HEK293 (cell line): ENCODE results near the gene EBNA1BP2.

Experiments used
- HOXC10 ChIP-seq: sonication (generic); formaldehyde crosslinking; IDR thresholded peaks from 2 replicates; pipeline ENCODE4 v1.8.1; 2023; ENCODE audit warnings: mild to moderate bottlenecking, missing genetic modification reagents
- KLF1 ChIP-seq: fragments of 450-650 bp; formaldehyde crosslinking; IDR thresholded peaks from 2 replicates; pipeline ENCODE4 v1.5.1; 2016; ENCODE audit warnings: missing biosample characterization, missing genetic modification characterization
- KLF10 ChIP-seq: fragments of 450-650 bp; IDR thresholded peaks from 2 replicates; pipeline ENCODE4 v1.5.1; 2018; ENCODE audit warnings: missing biosample characterization, mild to moderate bottlenecking, missing genetic modification characterization
- MEIS1 ChIP-seq: sonication (generic); formaldehyde crosslinking; IDR thresholded peaks from 2 replicates; pipeline ENCODE4 v1.8.1; 2022; ENCODE audit warnings: missing genetic modification reagents, mild to moderate bottlenecking, borderline replicate concordance
- SCRT1 ChIP-seq: fragments of 450-650 bp; formaldehyde crosslinking; IDR thresholded peaks from 2 replicates; pipeline ENCODE4 v1.5.1; 2016; ENCODE audit warnings: missing biosample characterization, missing genetic modification characterization, borderline replicate concordance
- SP7 ChIP-seq: fragments of 450-650 bp; formaldehyde crosslinking; IDR thresholded peaks from 2 replicates; pipeline ENCODE4 v1.5.1; 2016; ENCODE audit warnings: missing biosample characterization, missing genetic modification characterization
- ZBTB21 ChIP-seq: fragments of 450-650 bp; formaldehyde crosslinking; IDR thresholded peaks from 2 replicates; pipeline ENCODE4 v1.5.1; 2017; ENCODE audit warnings: missing biosample characterization, missing genetic modification characterization
- ZBTB7A ChIP-seq: fragments of 450-650 bp; formaldehyde crosslinking; IDR thresholded peaks from 2 replicates; pipeline ENCODE4 v1.5.1; 2016; ENCODE audit warnings: low read depth, missing biosample characterization, missing genetic modification characterization
- ZEB2 ChIP-seq: fragments of 450-650 bp; formaldehyde crosslinking; IDR thresholded peaks from 2 replicates; pipeline ENCODE4 v1.5.1; 2016; ENCODE audit warnings: missing biosample characterization, missing genetic modification characterization
- ZFP69B ChIP-seq: fragments of 450-650 bp; formaldehyde crosslinking; IDR thresholded peaks from 2 replicates; pipeline ENCODE4 v1.5.1; 2016; ENCODE audit warnings: missing biosample characterization, missing genetic modification characterization
- ZNF184 ChIP-seq: fragments of 450-650 bp; IDR thresholded peaks from 2 replicates; pipeline ENCODE4 v1.5.1; 2018; ENCODE audit warnings: missing biosample characterization, mild to moderate bottlenecking, missing genetic modification characterization
- ZNF221 ChIP-seq: fragments of 450-650 bp; formaldehyde crosslinking; IDR thresholded peaks from 2 replicates; pipeline ENCODE4 v1.5.1; 2017; ENCODE audit warnings: missing biosample characterization, missing genetic modification characterization, borderline replicate concordance
- ZNF274 ChIP-seq, 2 experiments: fragments of 200-500 bp in 1 of 2; fragments of 450-650 bp in 1 of 2; sonication (Bioruptor generic) in 1 of 2; formaldehyde crosslinking in 1 of 2; IDR thresholded peaks; 2 replicates each; pipeline versions ENCODE4 v1.5.1 to v1.6.1; 2014 to 2016; ENCODE audit warnings: borderline replicate concordance in 1 of 2, inconsistent platforms in 1 of 2, low read length in 1 of 2, missing biosample characterization in 1 of 2, missing genetic modification characterization in 1 of 2
- ZNF416 ChIP-seq: fragments of 450-650 bp; formaldehyde crosslinking; IDR thresholded peaks from 2 replicates; pipeline ENCODE4 v1.5.1; 2016; ENCODE audit warnings: missing biosample characterization, missing genetic modification characterization
- ZNF426 ChIP-seq: fragments of 450-650 bp; formaldehyde crosslinking; IDR thresholded peaks from 2 replicates; pipeline ENCODE4 v1.5.1; 2017; ENCODE audit warnings: missing biosample characterization, missing genetic modification characterization, mild to moderate bottlenecking, inconsistent platforms, moderate library complexity
- ZNF48 ChIP-seq: fragments of 450-650 bp; formaldehyde crosslinking; IDR thresholded peaks from 2 replicates; pipeline ENCODE4 v1.5.1; 2016; ENCODE audit warnings: missing biosample characterization, missing genetic modification characterization
- ZNF555 ChIP-seq: fragments of 450-650 bp; formaldehyde crosslinking; conservative IDR thresholded peaks from 2 replicates; pipeline ENCODE4 v1.5.1; 2017; ENCODE audit warnings: missing biosample characterization, mild to moderate bottlenecking, missing genetic modification characterization, inconsistent platforms
- ZNF677 ChIP-seq: fragments of 450-650 bp; IDR thresholded peaks from 2 replicates; pipeline ENCODE4 v1.5.0; 2018; ENCODE audit warnings: missing biosample characterization, mild to moderate bottlenecking, missing genetic modification characterization, moderate library complexity
- ZNF76 ChIP-seq: fragments of 450-650 bp; formaldehyde crosslinking; IDR thresholded peaks from 2 replicates; pipeline ENCODE4; 2016; ENCODE audit warnings: low read depth, missing biosample characterization, missing genetic modification characterization, borderline replicate concordance
- ZNF776 ChIP-seq: fragments of 450-650 bp; formaldehyde crosslinking; IDR thresholded peaks from 2 replicates; pipeline ENCODE4 v1.5.0; 2017; ENCODE audit warnings: missing biosample characterization, missing genetic modification characterization, borderline replicate concordance
- ZNF777 ChIP-seq: fragments of 450-650 bp; formaldehyde crosslinking; IDR thresholded peaks from 2 replicates; pipeline ENCODE4 v1.5.1; 2017; ENCODE audit warnings: missing biosample characterization, missing genetic modification characterization, borderline replicate concordance
- TF ChIP-seq, protein P1 (sequence below): fragments of 450-650 bp; formaldehyde crosslinking; IDR thresholded peaks from 2 replicates; pipeline ENCODE4 v1.5.1; 2016; ENCODE audit warnings: missing biosample characterization, missing genetic modification characterization
- TF ChIP-seq, protein P2 (sequence below): fragments of 450-650 bp; formaldehyde crosslinking; IDR thresholded peaks from 2 replicates; pipeline ENCODE4 v1.5.1; 2016; ENCODE audit warnings: missing biosample characterization, missing genetic modification characterization
- TF ChIP-seq, protein P3 (sequence below): fragments of 450-650 bp; formaldehyde crosslinking; IDR thresholded peaks from 2 replicates; pipeline ENCODE4 v1.5.1; 2017; ENCODE audit warnings: missing biosample characterization, missing genetic modification characterization
- TF ChIP-seq, protein P4 (sequence below): fragments of 450-650 bp; formaldehyde crosslinking; IDR thresholded peaks from 2 replicates; pipeline ENCODE4 v1.5.1; 2016; ENCODE audit warnings: missing biosample characterization, missing genetic modification characterization
- TF ChIP-seq, protein P5 (sequence below): fragments of 450-650 bp; formaldehyde crosslinking; IDR thresholded peaks from 2 replicates; pipeline ENCODE4 v1.5.1; 2016; ENCODE audit warnings: missing biosample characterization, missing genetic modification characterization, low read depth
- TF ChIP-seq, protein P6 (sequence below): sonication (generic); formaldehyde crosslinking; IDR thresholded peaks from 2 replicates; pipeline ENCODE4 v1.8.1; 2022; ENCODE audit warnings: mild to moderate bottlenecking, moderate library complexity, missing genetic modification reagents

EBNA1BP2 gene

DNA sequence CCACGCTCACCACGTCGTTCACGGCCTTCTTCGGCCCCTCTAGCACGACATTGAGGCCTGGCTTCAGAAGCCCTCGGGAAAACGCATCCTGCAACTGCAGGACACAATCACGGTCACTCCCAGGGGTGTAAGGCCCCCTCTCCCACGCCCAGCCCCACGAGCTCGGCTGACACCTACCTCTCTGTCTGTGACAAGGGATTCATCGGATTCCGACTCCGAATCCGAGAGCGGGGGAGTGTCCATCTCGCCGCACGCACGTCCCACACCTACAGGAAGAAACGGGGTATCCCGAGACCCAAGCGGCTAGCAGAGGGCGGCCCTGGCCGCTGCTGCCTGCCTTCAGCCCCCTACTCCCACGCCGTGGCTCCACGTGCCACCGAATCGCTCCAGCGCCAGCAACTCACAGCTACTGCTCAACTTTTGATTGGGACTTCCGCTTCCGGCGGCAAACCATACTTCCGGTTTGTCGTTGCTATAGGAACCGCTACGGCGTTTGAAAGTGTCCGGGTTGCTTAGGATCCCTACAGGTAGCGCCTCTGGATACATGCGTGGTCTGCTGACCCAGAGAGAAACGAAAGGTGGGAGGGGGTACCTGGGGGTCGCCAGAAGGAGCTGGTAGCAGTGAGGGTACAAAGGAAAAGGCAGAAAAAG lies at the start of gene EBNA1BP2, which contains the start of gene CFAP57 (continued):
- no peak for TF ChIP-seq ZNF777
- no peak for TF ChIP-seq ZNF184 (tag by site-specific recombination)
- TF ChIP-seq ZFP69B (tag by site-specific recombination), result no peak
- TF ChIP-seq, protein P1, sequence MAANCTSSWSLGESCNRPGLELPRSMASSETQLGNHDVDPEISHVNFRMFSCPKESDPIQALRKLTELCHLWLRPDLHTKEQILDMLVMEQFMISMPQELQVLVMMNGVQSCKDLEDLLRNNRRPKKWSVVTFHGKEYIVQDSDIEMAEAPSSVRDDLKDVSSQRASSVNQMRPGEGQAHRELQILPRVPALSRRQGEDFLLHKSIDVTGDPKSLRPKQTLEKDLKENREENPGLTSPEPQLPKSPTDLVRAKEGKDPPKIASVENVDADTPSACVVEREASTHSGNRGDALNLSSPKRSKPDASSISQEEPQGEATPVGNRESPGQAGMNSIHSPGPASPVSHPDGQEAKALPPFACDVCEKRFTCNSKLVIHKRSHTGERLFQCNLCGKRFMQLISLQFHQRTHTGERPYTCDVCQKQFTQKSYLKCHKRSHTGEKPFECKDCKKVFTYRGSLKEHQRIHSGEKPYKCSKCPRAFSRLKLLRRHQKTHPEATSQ, result no peak
- TF ChIP-seq ZNF48 (tag by site-specific recombination), result no peak
- TF ChIP-seq ZBTB7A (tag by site-specific recombination), result no peak
- no peak for TF ChIP-seq KLF10 (tag by site-specific recombination)
- TF ChIP-seq, protein P2, sequence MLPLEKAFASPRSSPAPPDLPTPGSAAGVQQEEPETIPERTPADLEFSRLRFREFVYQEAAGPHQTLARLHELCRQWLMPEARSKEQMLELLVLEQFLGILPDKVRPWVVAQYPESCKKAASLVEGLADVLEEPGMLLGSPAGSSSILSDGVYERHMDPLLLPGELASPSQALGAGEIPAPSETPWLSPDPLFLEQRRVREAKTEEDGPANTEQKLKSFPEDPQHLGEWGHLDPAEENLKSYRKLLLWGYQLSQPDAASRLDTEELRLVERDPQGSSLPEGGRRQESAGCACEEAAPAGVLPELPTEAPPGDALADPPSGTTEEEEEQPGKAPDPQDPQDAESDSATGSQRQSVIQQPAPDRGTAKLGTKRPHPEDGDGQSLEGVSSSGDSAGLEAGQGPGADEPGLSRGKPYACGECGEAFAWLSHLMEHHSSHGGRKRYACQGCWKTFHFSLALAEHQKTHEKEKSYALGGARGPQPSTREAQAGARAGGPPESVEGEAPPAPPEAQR (tag by site-specific recombination), result no peak
- TF ChIP-seq, protein P3, sequence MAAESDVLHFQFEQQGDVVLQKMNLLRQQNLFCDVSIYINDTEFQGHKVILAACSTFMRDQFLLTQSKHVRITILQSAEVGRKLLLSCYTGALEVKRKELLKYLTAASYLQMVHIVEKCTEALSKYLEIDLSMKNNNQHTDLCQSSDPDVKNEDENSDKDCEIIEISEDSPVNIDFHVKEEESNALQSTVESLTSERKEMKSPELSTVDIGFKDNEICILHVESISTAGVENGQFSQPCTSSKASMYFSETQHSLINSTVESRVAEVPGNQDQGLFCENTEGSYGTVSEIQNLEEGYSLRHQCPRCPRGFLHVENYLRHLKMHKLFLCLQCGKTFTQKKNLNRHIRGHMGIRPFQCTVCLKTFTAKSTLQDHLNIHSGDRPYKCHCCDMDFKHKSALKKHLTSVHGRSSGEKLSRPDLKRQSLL (tag by site-specific recombination), result peak; percentile 67
- TF ChIP-seq, protein P4, sequence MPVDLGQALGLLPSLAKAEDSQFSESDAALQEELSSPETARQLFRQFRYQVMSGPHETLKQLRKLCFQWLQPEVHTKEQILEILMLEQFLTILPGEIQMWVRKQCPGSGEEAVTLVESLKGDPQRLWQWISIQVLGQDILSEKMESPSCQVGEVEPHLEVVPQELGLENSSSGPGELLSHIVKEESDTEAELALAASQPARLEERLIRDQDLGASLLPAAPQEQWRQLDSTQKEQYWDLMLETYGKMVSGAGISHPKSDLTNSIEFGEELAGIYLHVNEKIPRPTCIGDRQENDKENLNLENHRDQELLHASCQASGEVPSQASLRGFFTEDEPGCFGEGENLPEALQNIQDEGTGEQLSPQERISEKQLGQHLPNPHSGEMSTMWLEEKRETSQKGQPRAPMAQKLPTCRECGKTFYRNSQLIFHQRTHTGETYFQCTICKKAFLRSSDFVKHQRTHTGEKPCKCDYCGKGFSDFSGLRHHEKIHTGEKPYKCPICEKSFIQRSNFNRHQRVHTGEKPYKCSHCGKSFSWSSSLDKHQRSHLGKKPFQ (tag by site-specific recombination), result no peak
- TF ChIP-seq ZNF274 (IDR thresholded peaks at IDR 0.05; ENCODE audit: low read length), result no peak
- no peak for TF ChIP-seq ZNF274 (tag by site-specific recombination; IDR thresholded peaks at IDR 0.05; ENCODE audit: borderline replicate concordance)
- TF ChIP-seq ZNF426, result no peak
- no peak for TF ChIP-seq KLF1
- TF ChIP-seq, protein P5, sequence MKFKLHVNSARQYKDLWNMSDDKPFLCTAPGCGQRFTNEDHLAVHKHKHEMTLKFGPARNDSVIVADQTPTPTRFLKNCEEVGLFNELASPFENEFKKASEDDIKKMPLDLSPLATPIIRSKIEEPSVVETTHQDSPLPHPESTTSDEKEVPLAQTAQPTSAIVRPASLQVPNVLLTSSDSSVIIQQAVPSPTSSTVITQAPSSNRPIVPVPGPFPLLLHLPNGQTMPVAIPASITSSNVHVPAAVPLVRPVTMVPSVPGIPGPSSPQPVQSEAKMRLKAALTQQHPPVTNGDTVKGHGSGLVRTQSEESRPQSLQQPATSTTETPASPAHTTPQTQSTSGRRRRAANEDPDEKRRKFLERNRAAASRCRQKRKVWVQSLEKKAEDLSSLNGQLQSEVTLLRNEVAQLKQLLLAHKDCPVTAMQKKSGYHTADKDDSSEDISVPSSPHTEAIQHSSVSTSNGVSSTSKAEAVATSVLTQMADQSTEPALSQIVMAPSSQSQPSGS (tag by site-specific recombination), result no peak
- TF ChIP-seq, protein P6, sequence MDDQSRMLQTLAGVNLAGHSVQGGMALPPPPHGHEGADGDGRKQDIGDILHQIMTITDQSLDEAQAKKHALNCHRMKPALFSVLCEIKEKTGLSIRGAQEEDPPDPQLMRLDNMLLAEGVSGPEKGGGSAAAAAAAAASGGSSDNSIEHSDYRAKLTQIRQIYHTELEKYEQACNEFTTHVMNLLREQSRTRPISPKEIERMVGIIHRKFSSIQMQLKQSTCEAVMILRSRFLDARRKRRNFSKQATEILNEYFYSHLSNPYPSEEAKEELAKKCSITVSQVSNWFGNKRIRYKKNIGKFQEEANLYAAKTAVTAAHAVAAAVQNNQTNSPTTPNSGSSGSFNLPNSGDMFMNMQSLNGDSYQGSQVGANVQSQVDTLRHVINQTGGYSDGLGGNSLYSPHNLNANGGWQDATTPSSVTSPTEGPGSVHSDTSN (CRISPR knock-in tag), result no peak
- TF ChIP-seq ZNF221, result no peak
- TF ChIP-seq ZNF76, result no peak
- no peak for TF ChIP-seq ZNF416 (tag by site-specific recombination)
- no peak for TF ChIP-seq SCRT1 (tag by site-specific recombination)
- TF ChIP-seq MEIS1 (CRISPR knock-in tag), result no peak
- TF ChIP-seq ZNF555 (tag by site-specific recombination), result no peak
- TF ChIP-seq HOXC10 (CRISPR knock-in tag), result no peak
- peak; percentile 14; the same call in 1 of the 2 replicates for TF ChIP-seq SP7
- no peak for TF ChIP-seq ZNF776 (tag by site-specific recombination)
- TF ChIP-seq ZNF677, result no peak
- TF ChIP-seq ZBTB21 (tag by site-specific recombination), result no peak
- TF ChIP-seq ZEB2 (tag by site-specific recombination), result no peak
